ENCODE data around the gene C2orf76. TPM values are rescaled to one million over a fixed set of nuclear protein-coding genes. Genes with fewer than 3 reads are reported as not detected.

Gene C2orf76
- total RNA-seq, 1 experiment from 2014 or later: 9.7 TPM

DNA sequence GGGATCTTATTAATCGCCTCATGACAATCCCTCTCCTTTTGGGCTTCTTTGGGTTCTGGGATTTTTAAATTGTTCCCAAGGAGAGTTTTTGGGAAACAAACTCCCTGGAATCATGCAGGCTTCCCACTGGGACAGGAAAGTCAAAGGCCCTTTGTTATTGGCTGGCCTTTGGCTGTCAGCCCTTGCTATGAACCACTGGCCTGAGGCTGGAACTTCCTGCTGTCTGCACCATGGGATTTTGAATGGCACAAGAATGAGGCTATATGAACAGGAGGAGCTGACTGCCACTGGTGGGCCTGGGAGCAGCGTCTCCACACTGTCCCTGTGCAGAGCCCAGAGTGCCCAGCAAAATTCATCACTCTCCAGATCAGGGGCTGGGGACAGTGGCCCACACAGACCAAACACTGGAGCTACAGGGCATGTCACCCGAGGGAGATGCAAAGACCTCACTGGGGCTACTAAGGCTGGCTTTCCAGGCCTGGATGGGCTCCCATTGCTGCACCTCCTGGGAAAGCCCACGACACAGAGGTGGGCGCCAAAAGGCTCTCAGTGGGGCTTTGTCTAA is 107.3 kb downstream of the C2orf76 start:
- H3K9me3 Mint-ChIP-seq (ENCODE audit: unreplicated experiment): no peaks in the 10 kb centered on the region
- intact Hi-C loops (cut with micrococcal nuclease): no loop called here
- TF ChIP-seq CTCF (IDR thresholded peaks at IDR 0.05; ENCODE audit: unreplicated experiment): no peak
- no peak overlapping the region for H3K4me3 Mint-ChIP-seq (ENCODE audit: unreplicated experiment)
- no peak for DNase-seq (ENCODE audit: unreplicated experiment)
- ChIA-PET POLR2A (interaction anchor here (1.2 kb wide), 1 partner anchor 38 kb away, joined by 3 read pairs; no protein-coding TSS in a partner anchor), CTCF (interaction anchor here (0.6 to 2.1 kb wide), 3 partner anchors 9 to 378 kb away, joined by 3 to 12 read pairs (median 4); no protein-coding TSS in a partner anchor)
- H3K27ac Mint-ChIP-seq (ENCODE audit: low read depth, unreplicated experiment): no peak overlapping the region
- H3K36me3 Mint-ChIP-seq (ENCODE audit: insufficient read depth, unreplicated experiment): peaks cover 56% of the 10 kb centered on the region
- BruUV-seq (replicated peaks): no TSS peak
- H3K27me3 Mint-ChIP-seq (ENCODE audit: insufficient read depth, unreplicated experiment): no peaks in the 10 kb centered on the region
- H3K4me1 Mint-ChIP-seq (ENCODE audit: insufficient read depth, unreplicated experiment): no peaks in the 10 kb centered on the region

DNA sequence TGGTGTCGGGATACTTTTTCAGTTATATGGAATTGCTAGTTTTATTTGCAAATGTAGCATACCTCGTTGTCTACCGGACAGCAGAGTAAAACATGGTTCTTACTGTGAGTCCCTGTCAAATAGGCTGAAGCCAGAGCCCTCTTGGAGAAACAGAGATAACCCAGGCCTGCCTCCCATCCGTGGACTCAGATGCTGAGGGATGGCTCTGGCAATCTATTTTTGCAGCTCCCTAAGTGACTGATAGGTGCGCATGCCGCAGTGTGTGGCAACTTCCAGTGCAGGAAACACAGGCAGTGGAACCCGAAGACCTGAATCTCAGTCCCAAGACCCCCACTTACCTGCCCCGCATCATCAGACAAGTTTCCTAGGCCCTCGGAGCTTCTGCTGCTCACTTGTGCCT is 109.4 kb downstream of the C2orf76 start:
- no peak overlapping the region for H3K27ac Mint-ChIP-seq (ENCODE audit: low read depth, unreplicated experiment)
- H3K4me3 Mint-ChIP-seq (ENCODE audit: unreplicated experiment): no peak overlapping the region
- no peaks in the 10 kb centered on the region for H3K9me3 Mint-ChIP-seq (ENCODE audit: unreplicated experiment)
- no peak for TF ChIP-seq CTCF (IDR thresholded peaks at IDR 0.05; ENCODE audit: unreplicated experiment)
- H3K4me1 Mint-ChIP-seq (ENCODE audit: insufficient read depth, unreplicated experiment): peaks cover 20% of the 10 kb centered on the region
- CTCF ChIA-PET: interaction anchor here (0.6 to 1.5 kb wide), 3 partner anchors 7 to 376 kb away, joined by 3 to 5 read pairs (median 4); no protein-coding TSS in a partner anchor
- BruUV-seq (replicated peaks): no TSS peak
- peaks cover 55% of the 10 kb centered on the region for H3K36me3 Mint-ChIP-seq (ENCODE audit: insufficient read depth, unreplicated experiment)
- DNase-seq (ENCODE audit: unreplicated experiment): no peak
- intact Hi-C loops (cut with micrococcal nuclease): no loop called here
- POLR2A ChIA-PET: no interaction called here
- H3K27me3 Mint-ChIP-seq (ENCODE audit: insufficient read depth, unreplicated experiment): no peaks in the 10 kb centered on the region

- Mint-ChIP-seq H3K27ac (ENCODE audit: low read depth, unreplicated experiment) (peak overlapping the region; percentile 54), H3K4me3 (ENCODE audit: unreplicated experiment) (no peak overlapping the region), H3K36me3 (ENCODE audit: insufficient read depth, unreplicated experiment) (peaks cover 55% of the 10 kb centered on the region), H3K4me1 (ENCODE audit: insufficient read depth, unreplicated experiment) (peaks cover 26% of the 10 kb centered on the region), H3K9me3 (ENCODE audit: unreplicated experiment) (no peaks in the 10 kb centered on the region), H3K27me3 (ENCODE audit: insufficient read depth, unreplicated experiment) (no peaks in the 10 kb centered on the region)
- ChIA-PET POLR2A (interaction anchor here (1.2 kb wide), 1 partner anchor 15 kb away, joined by 3 read pairs; no protein-coding TSS in a partner anchor), CTCF (interaction anchor here (1.4 to 1.7 kb wide), 3 partner anchors 8 to 375 kb away, joined by 4 to 5 read pairs (median 4); no protein-coding TSS in a partner anchor)
- DNase-seq (ENCODE audit: unreplicated experiment): no peak
- intact Hi-C loops (cut with micrococcal nuclease): no loop called here
- no TSS peak for BruUV-seq (replicated peaks)
- TF ChIP-seq CTCF (IDR thresholded peaks at IDR 0.05; ENCODE audit: unreplicated experiment): no peak
Observed at GRCh38 chr2:119256582-119256921, 110.1 kb downstream of the C2orf76 start.

DNA sequence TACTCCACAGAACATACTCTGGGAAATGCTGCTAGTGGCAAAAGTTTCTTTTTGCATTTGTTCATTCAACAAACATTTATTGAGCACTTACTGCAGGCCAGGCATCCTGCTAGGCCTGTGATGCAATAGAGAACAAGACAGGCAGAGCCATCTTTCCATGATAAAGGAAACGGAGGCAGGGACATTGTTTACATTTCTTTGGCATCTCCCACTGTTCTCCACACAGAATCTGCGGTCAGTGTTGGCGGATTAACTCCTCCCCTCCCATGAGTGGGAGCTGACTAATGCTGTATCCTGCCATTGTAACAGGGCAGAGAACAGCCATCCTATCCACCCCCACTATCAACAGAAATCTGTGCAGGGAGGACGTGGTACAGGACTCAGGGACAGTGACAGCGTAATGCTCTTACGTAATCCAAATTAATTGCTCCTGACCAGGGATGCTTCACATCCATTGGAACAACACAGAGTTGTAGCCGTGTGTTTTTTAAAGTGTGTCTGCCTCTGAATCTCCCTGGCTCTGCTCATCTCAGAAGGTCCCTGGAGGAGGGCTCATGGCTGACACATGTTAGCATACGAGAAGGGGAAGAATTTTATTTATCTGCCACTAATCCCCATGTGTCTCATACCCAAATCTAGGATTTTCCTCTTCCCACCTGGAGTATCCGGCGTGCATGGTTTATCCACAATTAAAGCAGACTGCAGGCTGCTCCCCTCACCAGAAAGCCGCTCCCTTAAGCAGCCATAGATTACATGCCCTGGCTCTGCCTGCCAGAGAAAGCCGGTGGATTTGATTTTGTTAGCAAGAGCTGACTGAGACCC is 110.7 kb downstream of the C2orf76 start:
- no peak for TF ChIP-seq CTCF (IDR thresholded peaks at IDR 0.05; ENCODE audit: unreplicated experiment)
- Mint-ChIP-seq H3K27me3 (ENCODE audit: insufficient read depth, unreplicated experiment) (no peaks in the 10 kb centered on the region), H3K27ac (ENCODE audit: low read depth, unreplicated experiment) (peak overlapping the region; percentile 54), H3K4me3 (ENCODE audit: unreplicated experiment) (no peak overlapping the region), H3K9me3 (ENCODE audit: unreplicated experiment) (no peaks in the 10 kb centered on the region), H3K4me1 (ENCODE audit: insufficient read depth, unreplicated experiment) (peaks cover 28% of the 10 kb centered on the region), H3K36me3 (ENCODE audit: insufficient read depth, unreplicated experiment) (peaks cover 55% of the 10 kb centered on the region)
- peak; percentile 96 for DNase-seq (ENCODE audit: unreplicated experiment)
- CTCF ChIA-PET: interaction anchor here (0.5 to 1.7 kb wide), 5 partner anchors 8 to 526 kb away, joined by 3 to 4 read pairs (median 3); no protein-coding TSS in a partner anchor
- POLR2A ChIA-PET: interaction anchor here (0.6 to 1.4 kb wide), 8 partner anchors 12 to 1196 kb away, joined by 3 to 6 read pairs (median 3); no protein-coding TSS in a partner anchor
- intact Hi-C loops (cut with micrococcal nuclease): no loop called here
- no TSS peak for BruUV-seq (replicated peaks)
